DMS53 treated with DMSO at 0.1 percent for 48 hours (cell line): Measurements from ENCODE around the gene PTPRN2.

Source experiments
- DNase-seq: peaks from one replicate; lab custom pipeline; 2025; ENCODE audit not compliant: unreplicated experiment; lab: John Stamatoyannopoulos, UW

PTPRN2 gene

DNA sequence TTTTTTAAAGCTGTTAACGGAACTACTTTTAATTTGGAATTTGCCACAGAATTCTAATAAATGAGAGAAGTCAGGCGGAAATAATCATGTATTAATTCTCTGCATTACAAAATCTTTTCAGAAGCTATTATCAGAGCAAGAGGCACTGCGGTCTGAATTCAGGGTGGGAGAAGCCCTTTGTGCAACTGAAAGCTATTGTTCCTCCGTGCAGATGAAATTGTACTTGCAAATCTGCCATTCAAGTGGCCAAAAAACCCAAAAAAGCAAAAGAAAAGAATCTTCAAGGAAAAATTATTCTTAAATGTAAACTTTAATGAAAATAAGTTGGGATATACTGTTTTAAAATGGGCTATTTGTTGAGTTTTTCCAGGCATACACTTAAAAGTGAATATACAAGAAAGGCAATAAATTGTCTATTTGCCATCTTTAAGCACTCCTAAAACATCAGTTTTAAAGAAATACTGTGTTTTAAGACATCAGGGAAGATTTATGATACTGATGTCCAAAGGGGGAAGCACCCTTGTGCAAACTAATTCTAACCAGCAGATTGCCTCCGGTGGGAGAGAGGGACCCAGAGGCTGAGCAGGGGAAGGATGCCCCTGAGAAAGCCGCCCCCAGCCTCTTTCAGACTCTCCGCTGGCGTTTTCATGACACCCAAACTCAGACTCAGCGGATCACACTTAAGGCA is 899.6 kb downstream of the PTPRN2 start:
- DNase-seq: no peak

DNA sequence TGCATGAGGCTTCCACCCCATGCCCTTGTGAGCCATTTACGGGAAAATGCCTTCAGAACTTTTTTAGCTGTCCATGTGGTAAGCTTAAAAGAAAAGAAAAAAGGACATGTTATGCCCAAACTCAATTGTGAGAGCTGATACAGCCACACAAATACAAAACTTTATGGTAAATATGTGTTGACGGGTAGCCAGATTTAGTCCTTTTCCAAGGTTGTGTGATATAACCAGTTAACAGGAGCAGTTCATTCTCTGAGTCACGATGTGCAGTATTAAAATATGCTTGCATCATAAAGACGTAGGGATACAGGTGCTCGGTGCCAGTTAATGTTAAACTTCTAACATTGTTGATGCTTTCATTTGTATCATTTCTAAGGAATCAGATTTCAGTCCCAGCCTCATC is 900.5 kb downstream of the PTPRN2 start:
- DNase-seq: no peak

DNA sequence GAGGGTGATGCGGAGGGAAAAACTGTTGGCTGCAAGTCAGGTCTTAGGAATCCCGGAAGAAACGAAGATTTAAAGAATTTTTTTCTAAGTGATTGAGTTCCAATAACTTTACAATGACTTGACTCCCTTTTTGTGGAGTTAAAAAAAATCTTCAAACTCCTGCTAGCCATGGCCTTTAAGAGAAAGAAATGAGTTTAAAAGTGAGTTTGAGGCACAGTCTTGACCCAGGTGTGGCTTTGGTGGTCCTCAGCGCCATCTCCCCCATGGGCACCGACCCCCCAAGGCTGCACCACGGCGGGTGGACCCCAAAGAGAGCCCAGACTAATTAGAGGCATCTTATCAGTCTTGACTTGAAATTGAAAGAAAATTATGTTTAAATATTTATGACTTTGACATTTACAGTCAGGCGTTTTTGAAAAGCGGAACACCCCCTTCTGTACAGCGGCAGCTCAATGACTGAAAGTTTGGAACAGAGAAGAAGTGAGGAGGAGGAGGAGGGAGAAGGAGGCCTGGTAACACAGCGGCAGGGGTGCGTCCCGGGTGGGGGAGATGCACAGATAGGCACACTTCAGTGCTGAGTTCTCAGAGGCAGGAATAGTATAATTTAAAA is 901.2 kb downstream of the PTPRN2 start:
- DNase-seq: no peak

DNA sequence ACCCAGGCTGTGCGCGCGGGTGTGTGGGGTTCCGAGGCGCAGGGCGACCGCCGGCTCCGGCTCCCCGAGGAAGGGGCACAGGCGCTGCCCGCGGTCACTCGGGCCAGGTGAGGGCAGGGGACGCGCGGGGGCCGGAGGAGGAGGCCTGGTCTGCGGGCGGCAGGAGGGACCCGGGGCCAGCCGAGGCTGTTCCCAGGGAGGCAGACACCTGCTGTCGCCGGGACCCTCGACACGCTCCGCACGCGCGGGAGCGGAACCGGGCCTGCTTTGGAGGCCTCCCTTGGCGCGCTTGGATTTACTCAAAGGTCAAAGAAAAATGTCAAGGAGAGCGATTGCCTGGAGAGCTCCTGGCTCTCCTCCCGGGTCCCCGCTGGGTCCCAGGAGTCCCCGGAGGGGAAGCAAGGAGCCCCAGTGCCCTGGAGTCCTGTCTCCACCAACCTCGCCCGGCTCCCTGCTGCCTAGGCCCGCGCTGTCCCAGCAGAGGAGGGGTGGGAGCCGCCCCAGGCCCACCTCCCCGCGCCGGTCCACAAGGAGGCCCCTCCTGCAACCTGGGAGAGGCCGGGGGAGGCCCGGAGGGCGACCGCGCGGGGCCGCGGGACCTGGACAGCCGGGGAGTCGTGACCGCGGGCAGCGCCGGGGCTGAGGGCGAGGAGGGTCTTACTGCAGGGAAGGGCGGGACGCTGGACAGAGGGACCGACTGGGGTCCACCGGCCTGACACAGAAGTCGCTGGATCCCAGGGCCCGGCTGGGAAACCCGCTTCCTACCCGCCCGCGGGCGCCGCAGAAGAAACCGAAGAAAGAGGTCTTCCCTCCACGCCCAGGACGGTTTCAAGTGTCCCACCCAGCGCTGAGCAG is 902.0 kb downstream of the PTPRN2 start:
- DNase-seq: no peak

DNA sequence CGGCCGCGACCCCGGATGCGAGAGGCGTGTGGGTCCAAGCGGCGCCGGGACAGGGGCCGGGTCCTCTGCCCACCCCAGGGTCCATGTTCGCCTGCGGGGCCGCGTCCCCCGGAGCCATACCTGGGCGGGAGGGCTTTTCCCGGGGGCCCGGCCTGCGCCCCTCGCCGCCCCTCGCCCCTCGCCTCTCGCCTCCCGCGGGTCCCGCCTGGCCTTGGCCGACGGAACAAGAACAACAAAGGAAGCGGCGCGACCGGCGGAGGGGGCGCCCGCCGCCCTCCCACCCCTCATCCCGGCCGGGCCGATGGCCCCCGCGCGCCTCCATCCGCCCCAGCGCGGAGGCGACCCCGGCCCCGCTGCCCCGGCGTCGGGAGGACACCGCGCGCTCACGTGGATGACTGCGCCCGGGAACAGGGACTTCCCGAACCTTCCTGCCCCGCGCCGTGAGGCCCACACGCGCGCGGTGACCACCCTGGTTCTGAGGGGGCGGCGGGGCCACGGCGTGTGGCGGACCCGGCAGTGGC is 902.7 kb downstream of the PTPRN2 start:
- DNase-seq: no peak

DNA sequence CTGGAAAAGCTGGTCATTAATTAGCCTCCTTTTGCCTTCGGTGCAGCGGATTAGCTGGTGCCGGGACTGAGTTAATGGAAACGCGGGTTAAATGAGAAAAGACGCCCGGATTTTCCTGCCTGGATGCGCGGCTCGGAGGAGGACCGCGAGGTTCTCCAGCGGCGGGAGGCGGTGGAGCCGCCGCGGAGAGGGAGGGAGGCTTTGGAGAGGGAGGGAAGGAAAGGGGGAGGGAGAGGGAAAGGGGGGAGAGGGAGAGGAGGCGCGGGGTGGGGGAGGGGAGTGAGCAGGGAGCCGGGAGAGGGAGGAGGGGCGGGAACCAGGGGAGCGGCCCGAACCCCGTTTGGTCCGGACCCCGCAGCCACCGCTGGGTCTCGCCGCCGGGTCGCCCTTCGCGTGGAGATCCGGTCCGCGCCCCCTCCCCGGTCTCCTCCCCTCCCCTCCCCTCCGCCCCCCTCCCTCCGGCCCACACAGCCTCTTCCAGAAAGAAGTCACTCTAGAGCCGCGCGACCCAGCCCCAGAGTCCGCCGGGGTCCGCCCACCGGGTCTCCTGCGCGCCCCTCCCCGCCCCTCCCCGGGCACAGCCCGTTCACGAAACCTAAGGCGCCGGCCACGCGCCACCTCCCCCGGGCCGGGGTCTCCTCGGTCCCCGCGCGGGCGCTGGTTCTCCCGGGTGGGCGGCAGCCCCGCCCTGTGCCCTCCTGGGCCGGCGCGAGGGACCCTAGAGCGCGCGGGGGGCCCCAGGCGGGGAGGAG is 903.3 kb downstream of the PTPRN2 start:
- DNase-seq: no peak

DNA sequence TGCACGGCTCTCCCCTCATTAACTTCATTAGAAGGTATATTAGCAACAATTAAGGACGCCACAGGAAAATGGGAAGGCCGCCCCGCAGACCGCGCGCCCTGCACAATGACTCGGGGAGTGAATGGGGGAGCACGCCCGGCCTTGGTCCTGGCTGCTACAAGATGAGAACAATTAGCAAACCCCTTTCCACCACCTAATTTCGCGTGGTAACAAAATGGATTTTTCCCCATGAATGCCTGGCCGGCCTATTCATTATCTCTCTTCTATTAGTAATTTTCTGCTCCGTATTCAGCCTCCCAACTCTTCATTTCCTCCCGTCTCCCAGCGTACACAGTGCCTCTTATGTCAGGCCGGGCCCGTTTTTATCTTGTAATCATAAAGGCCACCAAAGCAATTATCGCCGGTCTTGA is 903.9 kb downstream of the PTPRN2 start:
- DNase-seq: no peak

DNA sequence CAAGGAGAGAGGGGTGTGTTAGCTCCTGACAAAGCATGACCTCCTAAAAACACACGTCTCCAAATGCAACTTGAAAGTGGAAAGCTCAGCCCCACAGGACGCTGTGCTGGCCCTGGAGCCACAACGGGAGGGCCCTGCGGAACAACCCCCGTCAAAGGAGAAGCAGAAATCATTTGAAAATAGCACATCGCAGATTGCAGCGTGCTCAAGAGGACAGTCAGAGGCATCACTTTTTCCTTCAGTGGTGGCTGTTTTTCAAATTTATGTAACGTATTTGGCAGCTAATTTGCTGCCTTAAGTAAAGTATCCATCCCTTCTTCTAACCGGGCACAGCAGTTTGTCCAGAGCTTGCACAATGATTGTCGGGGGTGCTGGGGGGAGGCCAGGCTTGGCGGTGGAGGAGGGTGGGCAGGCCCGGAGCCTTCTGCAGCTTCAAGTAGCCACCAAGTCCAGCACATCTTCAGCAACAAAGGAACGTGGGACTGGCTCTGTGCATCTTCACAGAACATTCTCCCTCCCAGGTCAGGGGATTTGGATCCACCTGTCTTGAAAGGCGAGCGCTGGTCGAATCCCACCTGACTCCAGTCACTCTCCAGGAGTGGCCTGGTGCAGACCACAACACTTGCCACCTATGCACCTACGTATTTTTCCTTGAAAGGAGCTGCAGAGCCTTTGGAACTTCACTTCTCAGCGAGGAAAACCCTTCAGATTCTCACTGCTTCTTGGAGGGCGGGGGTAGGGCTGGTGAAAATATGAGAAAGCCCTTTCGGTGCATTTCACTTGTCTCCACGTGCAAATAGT is 904.5 kb downstream of the PTPRN2 start:
- no peak for DNase-seq

DNA sequence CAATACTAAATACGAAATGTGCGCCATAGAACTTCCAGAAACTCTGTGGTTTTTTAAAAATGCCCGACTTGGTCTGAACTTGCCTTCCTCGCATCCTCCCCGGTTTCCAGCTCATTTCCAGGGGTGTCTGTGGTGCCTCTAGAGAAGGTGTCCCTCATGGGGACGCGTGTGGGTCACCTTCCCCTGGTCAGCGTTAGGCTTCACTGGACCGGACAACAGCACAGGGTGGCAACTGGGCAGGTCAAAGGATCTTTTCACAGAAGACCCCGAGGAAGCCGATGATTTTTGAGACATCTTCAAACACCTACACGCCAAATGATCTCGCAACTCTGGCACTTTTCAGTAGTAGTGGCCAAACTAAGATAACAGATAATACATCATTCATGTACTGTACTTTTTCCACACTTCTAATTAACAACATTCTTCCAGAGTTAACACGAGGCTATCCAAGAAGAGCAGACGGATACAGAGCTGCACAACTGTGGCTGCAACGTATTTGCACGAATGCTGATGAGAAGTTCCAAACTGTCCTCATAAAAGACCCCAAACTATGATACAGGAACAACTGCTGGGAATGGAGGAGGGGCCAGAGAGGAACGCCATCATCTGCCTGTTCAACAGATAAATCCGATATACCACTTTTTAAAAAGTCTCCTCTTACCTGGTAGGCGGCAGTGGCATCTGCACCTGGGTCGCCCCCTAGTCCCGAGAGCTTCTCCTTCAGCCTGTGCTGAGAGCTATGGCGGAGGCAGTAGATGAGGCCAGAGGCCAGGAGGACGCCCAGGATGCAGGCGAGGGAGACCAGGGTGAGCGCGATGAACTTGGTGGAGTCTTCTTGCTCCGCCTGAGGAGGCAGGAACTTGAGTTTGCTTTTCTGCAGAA is 905.3 kb downstream of the PTPRN2 start:
- no peak for DNase-seq

DNA sequence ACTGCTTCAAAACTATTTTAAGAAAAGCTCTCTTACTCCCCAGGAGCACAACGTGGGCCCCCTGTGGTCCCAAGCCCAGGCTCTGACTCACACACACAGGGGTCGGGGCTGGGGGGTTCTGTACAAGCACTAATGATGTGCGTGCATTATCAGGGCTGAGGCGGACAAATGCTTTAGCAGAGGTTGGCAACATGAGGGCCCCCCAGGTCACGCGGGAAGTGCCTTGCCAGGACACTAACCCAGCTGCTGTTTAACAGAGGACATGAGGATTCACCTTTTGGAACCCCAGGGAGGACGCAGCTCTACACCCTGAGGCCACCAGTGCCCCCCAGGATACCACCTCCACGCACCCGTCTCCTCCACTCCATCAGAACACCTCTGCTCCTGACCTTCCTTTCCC is 908.0 kb downstream of the PTPRN2 start:
- no peak for DNase-seq

DNA sequence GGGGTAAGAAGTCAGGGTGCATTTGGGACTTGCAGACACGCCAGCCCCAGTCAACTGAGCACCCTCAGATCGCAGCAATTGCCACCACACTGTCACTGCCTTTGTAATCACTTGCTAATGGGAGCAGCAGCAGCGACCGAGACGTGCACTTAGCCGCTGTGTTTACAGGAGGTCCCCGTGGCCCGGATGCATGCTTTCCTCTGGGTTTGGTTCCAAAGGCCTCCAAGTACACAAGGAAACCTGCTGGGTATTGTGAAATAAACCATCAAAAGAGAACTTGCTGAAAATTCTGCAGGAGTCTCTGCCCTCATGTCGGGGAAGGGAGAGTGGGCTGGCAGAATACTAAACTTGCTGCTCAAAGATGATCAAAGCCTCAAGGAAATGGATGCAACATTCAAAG is 909.1 kb downstream of the PTPRN2 start:
- DNase-seq: no peak

DNA sequence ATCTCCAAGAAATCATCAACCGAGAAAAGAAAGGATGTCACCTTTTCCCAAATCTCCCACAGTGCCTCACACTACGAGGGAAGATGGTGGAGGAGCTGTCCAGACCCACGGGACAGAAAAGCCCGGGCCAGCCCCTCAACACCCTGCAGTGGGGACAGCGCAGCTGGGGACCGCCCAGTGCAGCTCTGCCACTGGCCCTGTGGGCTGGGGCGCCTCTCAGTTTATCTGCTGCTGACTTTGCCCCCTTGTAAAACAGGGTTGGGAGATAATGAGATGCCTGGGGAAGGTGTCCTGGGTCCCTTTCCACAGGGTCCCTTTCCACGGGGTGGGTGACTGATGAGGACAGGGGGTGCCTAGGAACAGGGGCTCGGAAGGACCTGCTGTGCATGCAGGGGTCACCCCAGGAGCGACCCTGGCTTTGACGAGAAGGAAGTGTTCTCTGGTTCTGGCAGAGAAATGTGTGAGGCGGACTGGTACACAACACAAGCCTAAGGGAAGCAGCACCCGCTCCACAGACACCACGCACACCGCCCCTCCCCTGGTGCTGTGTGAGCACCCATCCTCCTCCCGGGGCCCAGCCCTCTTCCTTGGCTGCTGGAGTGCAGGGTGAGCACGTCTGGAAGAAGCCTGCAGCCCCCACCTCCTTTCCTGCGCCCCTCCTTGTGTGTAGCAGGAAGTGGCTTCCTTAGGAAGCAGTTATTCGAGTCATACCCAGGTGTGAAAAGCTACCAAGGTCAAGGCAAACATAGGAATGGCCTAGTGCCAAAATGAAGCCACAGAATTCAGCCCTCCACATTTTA is 911.0 kb downstream of the PTPRN2 start:
- no peak for DNase-seq

DNA sequence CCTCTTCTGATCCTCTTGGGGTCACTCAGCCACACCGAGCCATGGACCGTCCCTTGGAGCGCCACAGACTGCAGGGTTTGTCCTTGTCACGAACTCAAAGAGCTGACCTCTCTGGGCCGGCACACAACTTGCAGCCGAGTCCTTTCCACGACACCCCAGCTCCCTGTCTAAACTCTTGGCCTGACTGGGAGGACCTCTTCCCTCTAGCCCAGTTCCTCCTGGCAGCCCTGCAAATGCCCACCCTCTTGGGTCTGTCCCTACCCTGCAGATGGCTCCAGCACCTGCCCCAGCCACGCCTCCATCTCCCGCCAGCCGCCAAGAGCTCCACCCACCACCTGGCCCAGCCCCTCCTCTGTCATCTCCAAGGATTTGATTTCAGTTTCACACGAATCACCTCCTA is 911.6 kb downstream of the PTPRN2 start:
- DNase-seq: no peak

DNA sequence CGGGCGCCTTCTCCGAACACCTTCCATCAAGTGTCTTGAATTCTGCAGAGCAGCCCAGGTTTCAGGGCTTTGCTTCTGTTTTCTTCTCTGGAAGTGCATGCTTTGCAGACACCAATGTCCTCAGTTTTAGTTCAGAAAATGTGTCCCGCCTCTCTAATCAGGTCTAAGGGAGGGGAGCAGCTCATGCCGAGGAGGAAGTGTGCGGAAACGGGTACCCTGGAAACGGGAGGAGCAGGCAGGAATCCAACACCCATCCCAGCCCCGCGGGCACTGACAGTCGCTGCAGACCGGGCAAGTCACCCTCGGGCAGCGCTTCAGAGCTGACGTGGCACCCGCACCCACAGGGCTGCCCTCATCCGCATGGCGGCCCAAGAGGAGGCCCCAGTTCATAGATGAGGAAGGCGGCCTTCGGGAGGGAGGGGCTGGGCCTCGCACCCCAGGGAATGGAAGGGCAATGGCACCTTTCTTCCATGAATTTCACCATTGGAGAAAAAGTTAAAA is 912.1 kb downstream of the PTPRN2 start:
- DNase-seq: no peak

DNA sequence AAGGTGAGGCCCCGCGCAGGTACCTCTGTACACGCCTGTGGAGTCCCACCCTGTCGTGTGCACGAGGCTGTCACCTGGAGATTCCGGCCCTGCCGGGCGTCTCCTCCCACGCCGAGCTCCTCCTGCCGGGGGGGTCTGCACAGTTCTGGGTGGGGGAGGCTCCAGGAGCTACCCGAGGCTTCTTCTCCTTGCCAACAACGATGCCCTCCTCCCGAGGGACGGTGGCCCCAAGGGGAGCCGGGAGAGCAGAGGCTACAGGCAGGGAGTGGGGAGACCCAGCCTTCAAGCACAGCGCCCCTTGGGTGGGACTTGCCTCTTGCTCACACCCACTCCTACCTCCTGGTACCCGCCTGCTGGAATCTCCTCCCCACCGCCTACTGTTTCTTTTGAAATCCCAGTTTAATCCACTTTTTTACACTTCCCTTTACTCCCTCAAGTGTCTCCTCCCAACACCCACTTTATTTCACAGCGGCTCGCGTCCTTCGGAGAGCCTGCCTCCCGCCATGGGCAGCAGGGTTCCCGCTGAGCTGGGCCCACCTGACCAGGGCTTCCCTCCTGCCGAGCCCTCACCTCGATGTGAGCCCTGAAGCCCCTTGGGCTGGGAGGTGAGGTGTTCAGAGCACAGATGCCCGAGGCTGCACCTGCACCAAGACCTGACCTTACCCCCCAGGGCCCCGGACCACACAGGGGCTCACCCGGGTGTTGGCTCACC is 912.8 kb downstream of the PTPRN2 start:
- DNase-seq: no peak

DNA sequence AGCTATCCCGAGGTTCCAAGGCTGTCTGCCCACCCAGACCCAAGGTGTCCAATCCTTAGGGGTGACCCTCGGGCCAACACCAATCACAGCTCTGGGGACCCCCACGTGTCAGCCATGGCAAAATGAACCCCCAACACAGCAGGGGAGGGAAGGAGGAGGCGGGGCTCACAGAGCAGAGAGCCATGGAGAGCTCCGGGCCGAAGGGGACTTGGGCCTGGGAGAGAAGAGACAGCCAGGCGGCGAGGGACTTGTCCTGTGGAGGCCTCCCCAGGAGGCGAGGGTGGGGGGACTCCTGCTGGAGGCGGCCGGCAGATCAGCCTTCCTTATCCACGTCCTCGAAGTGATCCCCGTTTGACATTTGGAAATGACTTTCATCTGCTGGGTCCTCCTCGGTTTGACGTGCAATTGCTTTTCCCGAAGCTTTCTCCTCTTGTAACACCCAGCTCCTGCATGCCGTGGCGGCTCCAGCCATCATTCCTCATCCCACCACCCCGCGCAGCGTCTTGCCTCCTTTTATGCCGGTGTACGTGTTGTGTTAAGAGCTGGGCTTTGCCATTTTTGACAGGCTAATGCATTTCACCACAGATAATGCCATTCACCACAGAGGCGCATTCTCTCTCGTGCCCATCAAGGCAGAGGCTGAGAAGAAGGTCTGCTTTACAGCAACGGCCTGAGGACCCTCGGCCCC is 913.5 kb downstream of the PTPRN2 start:
- DNase-seq: no peak

DNA sequence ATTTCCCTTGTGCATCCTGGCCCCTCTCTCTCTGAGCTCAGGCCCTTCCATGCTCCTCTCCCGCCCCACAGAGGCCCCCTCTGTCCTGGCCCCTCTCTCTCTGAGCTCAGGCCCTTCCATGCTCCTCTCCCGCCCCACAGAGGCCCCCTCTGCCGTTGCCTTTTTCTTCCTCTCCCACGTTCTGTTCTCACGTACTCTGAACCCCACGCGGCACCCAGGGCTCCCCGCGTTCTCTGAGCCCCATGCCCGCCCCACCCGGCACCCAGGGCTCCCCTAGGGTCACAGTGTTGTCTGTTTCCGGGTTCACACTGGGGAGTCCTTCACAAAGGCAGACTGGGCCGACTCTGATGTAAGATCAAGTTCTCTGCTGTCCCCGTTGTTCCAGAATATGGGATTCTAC is 914.0 kb downstream of the PTPRN2 start:
- no peak for DNase-seq
